GM19238 (cell line): ENCODE measurements around the gene EDDM13.
"Not testable (repeated sequence)": the region's sequence is repeated elsewhere in the genome, so short reads cannot be mapped to it uniquely, and the experiment has no call there.

ENCODE experiments used
- DNase-seq: peaks from one replicate; pipeline ENCODE4 v3.0.0; 2011; ENCODE audit warnings: low spot score; ENCODE audit not compliant: insufficient read length

EDDM13 gene

DNA sequence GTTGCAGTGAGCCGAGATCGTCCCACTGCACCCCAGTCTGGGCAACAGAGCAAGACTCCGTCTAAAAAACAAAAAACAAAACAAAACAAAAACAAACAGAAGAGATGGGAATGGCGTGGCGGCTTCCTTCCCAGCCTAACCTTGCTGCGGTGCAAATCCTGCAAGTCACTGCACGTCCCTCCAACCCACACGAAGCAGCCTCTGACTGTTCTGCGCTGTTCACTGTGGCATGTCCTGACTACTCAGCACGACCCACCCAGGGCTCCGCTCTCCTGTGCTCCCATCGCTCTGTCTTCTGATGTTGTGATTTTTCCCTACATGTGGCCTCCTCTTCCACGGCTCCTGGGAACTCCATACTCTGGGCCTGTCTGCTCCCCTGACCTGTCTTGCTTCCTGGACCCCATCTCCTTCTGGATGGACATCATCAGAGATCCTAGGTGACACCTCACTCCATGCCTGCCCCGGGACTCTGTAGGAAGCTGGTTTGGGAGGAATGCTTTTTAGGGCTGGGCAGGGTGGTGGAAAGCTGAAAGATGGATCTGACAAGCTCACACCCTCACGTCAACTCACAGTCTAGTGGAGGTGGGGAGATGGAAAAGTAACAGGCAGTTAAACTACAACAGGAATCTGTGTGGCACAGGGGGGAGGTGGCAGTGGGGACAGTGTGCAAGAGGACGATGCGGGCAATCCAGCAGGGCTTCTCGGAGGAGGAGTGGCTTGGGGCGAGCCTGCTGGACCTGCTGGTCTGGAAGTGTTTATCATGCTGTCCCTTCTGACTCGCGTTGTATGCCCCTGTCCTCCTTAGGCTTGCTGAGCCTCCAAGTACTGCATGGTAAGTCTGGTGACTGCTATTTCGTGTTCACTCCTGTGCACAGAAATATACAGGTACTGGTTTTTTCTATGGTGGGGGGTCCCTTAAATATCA, 23.2 kb downstream of the EDDM13 start:
- no peak for DNase-seq

DNA sequence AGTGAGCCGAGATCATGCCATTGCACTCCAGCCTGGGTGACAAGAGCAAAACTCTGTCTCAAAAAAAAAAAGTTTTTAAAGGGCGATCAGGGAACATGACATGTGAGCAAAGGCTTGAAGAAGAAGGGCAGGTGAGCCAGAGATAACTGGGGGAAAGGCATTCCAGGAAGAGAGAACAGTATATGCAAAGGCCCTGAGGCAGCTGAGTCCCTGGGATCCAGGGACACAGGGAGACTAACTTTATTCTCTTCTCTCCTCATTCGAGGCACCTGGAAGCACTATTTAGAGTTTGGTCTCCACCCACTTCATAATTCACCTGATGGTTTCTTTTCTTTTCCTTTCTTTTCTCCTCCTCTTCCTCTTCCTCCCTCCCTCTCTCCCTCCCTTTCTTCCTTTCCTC, 24.5 kb downstream of the EDDM13 start:
- no peak for DNase-seq

DNA sequence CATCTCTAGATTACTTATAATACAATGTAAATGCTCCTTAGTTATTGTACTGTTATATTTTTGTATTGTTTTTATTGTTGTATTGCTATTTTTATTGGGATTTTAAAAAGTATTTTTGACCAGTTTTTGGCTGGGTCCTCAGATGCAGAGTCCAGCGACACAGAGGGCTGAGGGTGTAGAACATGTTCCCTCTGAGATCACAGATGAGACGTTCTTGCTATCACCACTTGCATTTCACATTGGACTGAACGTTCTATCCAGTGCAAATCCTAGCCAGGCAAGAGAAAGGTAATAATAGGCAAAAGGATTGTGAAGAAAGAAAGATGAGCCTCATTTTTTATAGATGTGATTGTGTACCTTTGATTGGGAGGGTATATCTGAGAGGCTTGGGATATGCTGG, 27.1 kb downstream of the EDDM13 start:
- DNase-seq = no peak

DNA sequence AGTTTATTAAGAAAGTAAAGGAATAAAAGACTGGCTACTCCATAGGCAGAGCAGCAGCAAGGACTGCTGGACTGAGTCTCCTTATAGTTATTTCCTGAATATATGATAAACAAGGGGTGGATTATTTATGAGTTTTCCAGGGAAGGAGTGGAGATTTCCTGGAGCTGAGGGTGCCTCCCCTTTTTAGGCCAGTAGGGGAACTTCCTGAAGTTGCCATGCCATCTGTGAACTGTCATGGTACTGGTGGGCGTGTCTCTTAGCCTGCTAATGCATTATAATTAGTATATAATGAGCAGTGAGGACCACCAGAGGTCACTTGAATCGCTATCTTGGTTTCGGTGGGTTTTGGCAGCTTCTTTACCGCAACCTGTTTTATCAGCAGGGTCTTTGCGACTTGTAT, 28.6 kb downstream of the EDDM13 start:
- DNase-seq = no peak

DNA sequence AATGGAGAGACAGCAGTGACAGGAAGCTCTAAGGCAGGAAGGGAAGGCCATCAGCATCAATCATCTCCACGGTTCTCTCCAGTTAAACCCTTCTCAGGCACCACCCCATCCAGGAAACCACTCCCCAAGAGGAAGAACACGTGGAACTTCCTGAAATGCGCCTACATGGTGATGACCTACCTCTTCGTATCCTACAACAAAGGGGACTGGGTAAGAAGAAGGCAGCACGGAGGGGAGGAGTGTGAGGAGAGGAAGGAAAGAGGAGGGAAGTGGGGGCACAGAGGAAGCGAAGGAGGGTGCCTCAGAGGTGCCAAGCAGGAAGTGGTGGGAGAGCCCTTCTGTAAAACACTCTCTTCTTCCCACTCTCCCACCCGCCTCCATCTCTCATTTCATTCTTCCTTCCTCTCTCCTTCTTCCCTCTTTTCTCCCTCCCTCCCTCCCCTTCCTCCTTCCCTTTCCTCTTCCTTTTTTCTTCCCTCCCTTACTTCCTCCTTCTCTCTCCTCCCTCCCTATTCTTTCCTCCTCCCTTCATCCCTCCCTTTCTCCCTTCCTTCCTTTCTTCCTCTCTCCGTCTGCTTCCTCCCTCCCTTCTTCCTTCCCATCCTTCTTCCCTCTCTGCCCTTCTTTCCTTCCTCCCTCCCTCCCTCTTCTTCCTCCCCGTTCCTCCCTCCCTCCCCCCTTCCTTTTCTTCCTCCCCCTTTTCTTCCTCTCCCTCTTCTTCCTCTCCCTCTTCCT, 29.5 kb downstream of the EDDM13 start:
- no peak for DNase-seq

DNA sequence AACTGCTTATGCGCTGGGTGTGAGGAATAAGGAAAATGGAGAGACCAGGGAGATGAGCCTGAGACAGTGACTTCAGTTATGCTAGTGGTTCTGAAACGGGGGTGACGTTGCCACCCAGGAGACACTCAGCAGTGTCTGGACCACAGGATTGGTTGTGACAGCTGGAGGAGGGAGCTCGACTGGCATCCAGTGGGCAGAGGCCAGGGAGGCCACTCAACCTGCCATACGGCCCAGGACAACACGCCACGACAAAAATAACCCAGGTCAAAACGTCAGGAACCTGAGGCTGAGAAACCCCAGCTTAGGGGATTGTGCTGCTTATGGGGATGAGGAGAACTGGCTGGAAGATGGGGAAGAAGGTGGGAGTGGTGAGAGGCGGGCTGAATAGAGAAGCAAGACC, 31.7 kb downstream of the EDDM13 start:
- no peak for DNase-seq

DNA sequence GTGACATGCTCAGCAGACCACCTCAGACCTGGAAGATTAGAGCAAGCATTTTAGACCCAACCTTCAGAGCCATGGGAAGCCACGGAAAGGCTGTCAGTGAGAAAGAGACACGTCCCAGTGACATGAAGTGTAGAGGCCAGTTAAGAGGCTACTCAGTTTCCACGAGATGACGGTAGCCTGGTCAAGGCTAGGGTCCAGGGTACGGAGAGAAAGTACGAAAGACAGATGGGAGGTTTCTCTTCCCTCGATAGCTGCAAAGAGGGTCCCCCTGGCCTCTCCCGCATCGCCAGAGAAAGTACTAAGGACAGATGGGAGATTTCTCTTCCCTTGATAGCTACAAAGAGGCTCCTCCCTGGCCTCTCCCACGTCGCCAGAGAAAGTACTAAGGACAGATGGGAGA, 33.5 kb downstream of the EDDM13 start:
- DNase-seq = no peak

DNA sequence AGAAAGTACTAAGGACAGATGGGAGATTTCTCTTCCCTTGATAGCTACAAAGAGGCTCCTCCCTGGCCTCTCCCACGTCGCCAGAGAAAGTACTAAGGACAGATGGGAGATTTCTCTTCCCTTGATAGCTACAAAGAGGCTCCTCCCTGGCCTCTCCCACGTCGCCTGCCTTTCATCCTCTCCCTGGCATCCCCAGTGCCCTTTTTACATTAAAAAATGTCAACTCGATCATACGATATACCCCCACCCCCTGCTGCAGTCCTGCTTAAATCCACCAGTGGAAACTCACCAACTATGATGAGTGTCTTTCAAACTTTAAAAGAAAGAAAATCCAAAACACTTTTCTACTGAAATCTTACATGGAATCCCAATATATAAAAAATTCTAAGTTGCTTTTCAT, 34.5 kb downstream of the EDDM13 start:
- not testable (repeated sequence) for DNase-seq

DNA sequence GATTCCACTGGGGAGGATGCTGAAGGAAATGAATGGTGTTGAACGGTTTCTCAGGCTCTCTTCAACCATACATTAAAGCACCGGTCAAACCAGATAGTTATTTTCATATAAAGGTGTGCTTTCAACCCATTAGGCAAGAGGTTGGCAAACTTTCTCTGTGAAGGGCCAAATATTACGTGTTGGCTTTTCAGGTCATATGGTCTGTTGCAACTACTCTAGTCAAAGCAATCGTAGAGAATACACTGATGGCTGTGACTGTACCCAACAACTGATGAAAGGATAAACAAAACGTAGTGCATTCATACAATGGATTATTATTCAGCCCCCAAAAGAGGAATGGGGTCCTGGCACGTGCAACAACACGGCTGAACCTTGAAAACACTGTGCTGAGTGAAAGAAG, 36.2 kb downstream of the EDDM13 start:
- no peak for DNase-seq

DNA sequence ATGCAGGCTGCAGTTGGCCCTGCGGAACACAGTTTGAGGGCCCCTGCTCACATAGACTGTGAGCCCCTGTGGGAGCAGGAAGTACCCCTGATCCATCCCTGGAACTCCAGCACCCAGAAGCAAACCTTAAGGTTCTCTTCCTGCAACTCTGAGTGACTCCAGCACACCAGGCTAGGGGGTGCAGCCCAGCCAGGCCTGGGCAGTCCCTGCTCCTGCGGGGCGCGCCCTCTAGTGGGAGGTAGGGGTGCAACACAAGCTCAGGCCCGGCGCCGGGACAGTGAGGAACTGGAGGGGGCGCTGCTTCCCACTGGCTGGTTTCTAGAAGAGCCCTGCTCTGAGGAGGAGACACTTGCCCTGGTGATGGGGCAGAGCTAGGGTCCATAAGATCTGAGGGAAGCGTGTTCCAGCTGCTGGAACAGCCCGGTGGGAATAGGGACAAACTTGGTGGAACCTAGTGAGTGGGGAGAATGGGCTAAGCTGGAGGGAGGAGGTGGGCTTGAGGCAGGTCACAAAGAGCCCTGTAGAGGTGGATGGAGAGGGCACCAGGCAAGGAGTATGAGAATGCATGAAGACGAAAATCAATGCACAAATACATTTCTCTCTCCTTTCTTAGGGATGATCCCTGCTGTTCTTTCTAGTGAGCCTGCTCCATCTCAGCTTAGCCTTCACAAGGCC, 37.1 kb downstream of the EDDM13 start:
- peak; percentile 21 for DNase-seq

DNA sequence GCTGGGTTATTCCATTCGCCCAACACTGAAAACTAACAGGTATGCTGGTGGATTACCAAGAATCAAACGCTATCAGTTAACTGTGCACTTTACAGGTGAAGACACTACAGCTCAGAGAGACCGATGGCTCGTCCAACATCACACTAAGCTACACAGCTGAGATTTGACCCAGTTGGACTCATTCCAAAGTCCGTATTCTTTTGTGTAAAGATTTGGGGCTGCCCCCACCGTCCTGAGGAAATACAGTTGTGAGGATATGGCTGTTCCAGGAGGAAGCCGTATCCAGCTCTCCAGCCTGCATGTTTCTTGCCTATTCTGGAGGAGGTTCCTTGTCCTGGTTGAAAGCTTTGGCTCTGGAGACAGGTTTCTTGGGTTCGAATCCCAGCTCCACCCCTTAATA, 37.9 kb downstream of the EDDM13 start:
- no peak for DNase-seq

DNA sequence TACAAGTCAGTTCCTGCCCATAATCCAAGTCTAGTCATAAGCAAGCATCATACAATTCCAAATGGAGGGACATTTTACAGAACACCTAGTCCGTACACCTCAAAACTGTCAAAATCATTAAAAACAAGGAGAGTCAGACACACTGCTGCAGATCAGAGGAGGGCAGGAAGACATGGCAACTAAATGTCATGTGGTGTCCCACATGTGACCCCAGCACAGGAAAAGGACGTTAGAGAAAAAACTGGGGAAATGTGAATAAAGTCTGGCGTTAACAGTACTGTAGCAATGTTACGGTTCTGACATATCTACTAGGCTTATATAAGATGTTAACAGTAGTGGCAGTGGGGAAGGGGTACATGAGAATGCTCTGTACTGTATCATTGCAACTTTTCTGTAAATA, 39.8 kb downstream of the EDDM13 start:
- DNase-seq = no peak

DNA sequence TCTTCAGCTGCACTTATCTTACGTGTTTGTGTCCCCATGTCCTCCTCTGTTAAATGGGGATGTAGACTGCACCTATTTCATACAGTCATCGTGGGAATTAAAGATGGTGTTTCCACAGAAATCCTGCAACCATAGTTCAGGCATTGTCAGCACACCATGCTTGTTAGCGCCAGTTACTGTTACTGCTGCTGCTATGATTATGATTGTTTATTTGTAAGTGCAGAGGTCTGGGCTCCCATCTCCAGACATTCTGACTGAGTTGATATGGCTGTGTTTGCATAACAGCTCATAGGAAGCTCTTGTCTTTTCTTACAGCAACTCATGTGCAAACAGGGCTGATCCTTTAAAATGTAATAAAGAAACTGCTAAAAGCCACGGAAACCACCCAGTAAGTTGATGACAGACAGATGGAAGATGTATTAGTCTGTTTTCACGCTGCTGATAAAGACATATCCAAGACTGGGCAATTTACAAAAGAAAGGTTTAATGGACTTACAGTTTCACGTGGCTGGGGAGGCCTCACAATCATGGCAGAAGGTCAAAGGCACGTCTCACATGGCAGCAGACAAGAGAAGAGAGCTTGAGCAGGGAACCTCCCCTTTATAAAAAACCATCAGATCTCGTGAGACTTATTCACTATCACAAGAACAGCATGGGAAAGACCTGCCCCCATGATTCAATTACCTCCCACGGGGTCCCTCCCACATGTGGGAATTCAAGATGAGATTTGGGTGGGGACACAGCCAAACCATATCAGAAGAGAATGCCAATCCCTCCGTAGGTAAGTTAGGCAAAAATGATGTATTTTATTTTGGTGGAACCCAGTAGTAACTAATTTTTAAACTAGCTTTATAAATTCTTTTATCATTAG, 40.5 kb downstream of the EDDM13 start:
- no peak for DNase-seq

DNA sequence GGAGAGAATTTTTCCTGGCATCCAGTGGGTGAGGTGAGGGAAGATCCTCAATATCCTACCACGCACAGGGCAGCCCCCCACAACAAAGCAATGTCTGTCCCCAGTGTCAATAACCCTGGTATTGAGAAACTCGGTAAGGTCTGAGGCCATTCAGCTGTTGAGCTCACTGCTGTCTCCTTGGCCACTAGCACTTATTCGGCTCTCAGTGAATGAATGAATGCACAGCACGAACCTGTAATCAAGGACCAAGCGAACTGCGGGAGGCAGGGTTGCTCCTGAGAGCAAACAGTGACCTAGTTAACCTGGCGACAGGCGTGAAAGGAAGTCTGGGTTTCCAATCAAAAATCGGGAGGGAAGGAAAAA, 41.5 kb downstream of the EDDM13 start:
- no peak for DNase-seq

DNA sequence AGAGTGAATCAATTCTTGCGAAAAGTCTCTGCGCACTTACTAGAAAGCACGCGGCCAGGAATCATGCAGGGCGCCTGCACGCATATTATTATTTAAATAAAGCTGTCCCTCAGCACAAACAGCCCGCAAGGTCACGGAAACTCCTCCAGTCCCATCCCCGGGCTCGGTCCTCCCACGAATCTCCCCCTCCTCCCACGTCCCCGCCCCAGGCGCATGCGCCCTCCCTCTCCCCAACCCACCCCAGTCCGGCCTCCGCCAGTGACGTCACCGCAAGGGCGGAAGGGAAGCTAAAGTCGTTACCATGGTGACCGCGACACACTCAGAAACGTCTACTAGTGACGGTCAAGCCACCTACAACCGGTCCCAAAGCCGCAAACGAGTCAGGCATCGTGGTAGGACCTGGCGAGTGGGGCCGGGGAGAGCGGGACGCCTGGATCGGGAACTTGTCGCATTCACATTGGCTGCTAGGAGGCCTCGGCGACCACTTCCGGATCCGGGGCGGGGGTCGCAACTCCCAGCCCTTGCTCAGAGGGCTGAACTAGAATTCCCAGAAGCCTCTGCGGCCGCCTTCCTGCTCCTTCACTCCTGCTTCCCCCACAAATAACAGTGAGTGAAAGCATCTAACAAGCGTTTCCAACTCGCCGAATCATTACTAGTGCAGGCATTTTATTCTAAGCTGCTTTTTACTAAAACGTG, 42.0 kb downstream of the EDDM13 start, which contains the start of gene ZSCAN5A:
Gene ZSCAN5A (minus strand): TSS at position 459 of the 696 bp plus-strand sequence. CDS start 89,793 bp downstream, outside the sequence.
- DNase-seq = peak; percentile 91

DNA sequence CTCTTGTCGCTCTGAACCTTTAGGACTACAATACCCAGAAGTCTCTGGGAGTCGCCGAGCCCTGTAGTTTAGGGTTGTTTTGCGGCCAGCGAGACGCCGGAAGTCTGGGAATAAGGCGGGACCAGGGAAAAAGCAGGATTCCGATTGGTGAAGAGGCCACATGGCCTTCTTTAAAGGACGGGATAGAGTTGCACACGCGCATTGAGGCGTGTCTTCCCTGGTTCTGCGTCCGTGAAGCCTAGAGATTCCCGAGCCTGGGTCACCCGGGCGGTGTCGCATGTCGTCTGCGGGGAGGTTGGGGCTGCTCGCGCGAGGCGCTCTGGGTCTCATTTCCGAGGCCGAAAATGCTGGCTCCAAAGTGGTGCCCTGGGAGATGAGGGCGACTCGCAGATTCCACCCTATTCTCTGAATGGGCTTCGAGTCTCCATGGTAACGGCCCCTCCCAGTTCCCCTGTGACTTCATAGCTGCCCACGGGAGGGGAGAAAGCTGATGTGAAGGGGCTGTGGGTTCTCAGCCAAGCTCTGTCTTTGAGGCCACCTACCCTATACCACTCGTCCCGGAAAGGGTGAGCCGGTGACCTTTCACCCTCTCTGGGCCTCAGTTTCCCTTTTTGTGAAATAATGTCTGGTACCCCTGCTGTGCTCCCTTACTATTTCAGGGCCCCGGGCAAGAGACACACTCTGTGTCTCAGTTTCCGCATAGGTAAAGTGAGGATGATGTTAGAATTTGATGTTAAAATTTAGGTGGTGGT, 42.7 kb downstream of the EDDM13 start:
- DNase-seq = peak; percentile 78

DNA sequence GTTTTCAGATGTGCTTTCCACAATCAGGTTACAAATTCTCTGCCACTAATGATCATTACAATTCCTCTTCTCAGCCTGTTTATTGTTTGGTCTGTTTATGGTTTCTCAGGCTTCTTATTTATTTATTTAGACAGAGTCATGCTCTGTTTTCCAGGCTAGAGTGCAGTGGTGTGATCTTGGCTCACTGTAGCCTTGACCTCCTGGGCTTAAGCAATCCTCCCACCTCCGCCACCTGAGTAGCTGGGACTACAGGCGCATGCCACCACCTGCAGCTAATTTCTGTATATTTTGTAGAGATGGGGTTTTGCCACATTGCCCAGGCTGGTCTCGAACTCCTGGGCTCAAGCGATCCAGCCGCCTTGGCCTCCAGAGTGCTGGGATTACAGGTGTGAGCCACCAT, 44.2 kb downstream of the EDDM13 start:
- no peak for DNase-seq

DNA sequence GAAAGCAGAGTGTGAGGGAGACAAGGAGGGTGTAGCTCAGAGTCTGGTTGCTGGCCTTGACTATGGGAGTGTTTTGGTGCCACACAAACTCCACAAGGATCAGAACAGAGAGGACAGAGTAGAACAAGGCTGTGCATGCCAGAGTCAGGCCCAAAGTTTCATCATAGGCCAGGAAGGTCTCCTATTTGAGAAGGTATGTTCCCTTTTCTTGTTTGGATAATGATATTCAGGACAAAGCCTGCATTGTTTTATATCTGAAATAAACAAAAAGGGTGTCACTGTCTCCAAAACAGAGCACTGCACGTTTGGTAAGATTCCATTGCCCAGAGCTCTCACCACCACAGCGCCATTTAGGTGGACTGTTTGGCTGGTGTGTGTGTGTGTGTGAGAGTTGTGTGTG, 45.2 kb downstream of the EDDM13 start:
- DNase-seq = no peak

DNA sequence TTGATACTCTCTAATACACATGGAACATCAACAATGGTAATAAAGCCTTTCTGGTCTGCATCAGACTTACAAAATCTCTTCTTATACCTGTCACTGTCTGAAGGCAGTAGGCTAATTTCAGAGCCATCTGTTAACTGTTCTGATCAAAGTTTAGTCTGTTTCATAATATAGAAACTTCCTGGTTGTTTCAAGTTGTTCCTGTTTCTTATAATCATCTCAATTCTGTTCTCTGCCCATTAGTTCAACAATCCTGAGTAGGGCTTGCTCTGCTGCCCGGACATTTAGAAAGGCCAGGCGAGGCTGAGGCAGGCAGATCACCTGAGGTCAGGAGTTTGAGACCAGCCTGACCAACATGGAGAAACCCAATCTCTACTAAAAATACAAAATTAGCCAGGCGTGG, 47.4 kb downstream of the EDDM13 start:
- no peak for DNase-seq
